GM21447 (cell line): ENCODE results near the gene OR5C1.
"Not testable (repeated sequence)": the region's sequence is repeated elsewhere in the genome, so short reads cannot be mapped to it uniquely, and the experiment has no call there.

Experiments
- ATAC-seq: cut with Tn5 transposase; IDR thresholded peaks from one replicate; pipeline ENCODE4 v1.9.1; 2021; ENCODE audit not compliant: unreplicated experiment

OR5C1 gene

GRCh38 chr9:122810306-122810946 is 21.7 kb downstream of the OR5C1 start:
- ATAC-seq: no peak

- ATAC-seq: no peak
These were observed 24.0 kb downstream of the OR5C1 start for GRCh38 chr9:122812736-122813135.

- ATAC-seq: no peak
These were observed 25.8 kb downstream of the OR5C1 start for GRCh38 chr9:122814545-122814944.

- ATAC-seq: no peak
These were observed 26.8 kb downstream of the OR5C1 start for GRCh38 chr9:122815544-122815943.

GRCh38 chr9:122816163-122816867 is 27.6 kb downstream of the OR5C1 start:
- no peak for ATAC-seq

GRCh38 chr9:122819326-122819725 is 30.6 kb downstream of the OR5C1 start:
- ATAC-seq: no peak

GRCh38 chr9:122819791-122820489 is 31.2 kb downstream of the OR5C1 start:
- ATAC-seq: no peak

- no peak for ATAC-seq
These were observed 31.7 kb downstream of the OR5C1 start for GRCh38 chr9:122820490-122820845.

- ATAC-seq: no peak
These were observed 32.7 kb downstream of the OR5C1 start for GRCh38 chr9:122821278-122821943.

GRCh38 chr9:122822056-122822455 is 33.3 kb downstream of the OR5C1 start:
- no peak for ATAC-seq

GRCh38 chr9:122822938-122823337 is 34.2 kb downstream of the OR5C1 start:
- no peak for ATAC-seq

- ATAC-seq: peak; percentile 22
These were observed 39.0 kb downstream of the OR5C1 start for GRCh38 chr9:122827761-122828093.

GRCh38 chr9:122828965-122829284 is 40.2 kb downstream of the OR5C1 start:
- ATAC-seq: not testable (repeated sequence)

GRCh38 chr9:122832194-122832593 is 43.5 kb downstream of the OR5C1 start:
- ATAC-seq: no peak

- no peak for ATAC-seq
These were observed 46.6 kb downstream of the OR5C1 start for GRCh38 chr9:122835313-122835731.

- no peak for ATAC-seq
These were observed 48.6 kb downstream of the OR5C1 start for GRCh38 chr9:122837266-122837850.

GRCh38 chr9:122838441-122838840 is 49.7 kb downstream of the OR5C1 start:
- ATAC-seq: not testable (repeated sequence)
